Upper lobe of right lung (tissue), 1 donor: Measurements from ENCODE around the gene SLC26A9. TPM values are rescaled to one million over a fixed set of nuclear protein-coding genes. Genes with fewer than 3 reads are reported as not detected.

Source experiments
- ATAC-seq: fragments of 200-7000 bp; cut with Tn5 transposase; one replicate; pipeline ENCODE4 v1.9.1; 2020; ENCODE audit warnings: mild to moderate bottlenecking, moderate library complexity
- DNase-seq: peaks from one replicate; pipeline ENCODE4 v3.0.0-alpha.2; 2020
- H3K27ac ChIP-seq: fragments of 200-600 bp; one replicate; pipeline ENCODE4 v1.8.0; 2022
- H3K27me3 ChIP-seq: fragments of 200-600 bp; one replicate; pipeline ENCODE4 v1.8.0; 2022; ENCODE audit warnings: mild to moderate bottlenecking
- H3K36me3 ChIP-seq: fragments of 200-600 bp; one replicate; pipeline ENCODE4 v1.8.0; 2022
- H3K4me1 ChIP-seq: fragments of 200-600 bp; one replicate; pipeline ENCODE4 v1.8.0; 2022
- H3K4me3 ChIP-seq: fragments of 200-600 bp; one replicate; pipeline ENCODE4 v1.8.0; 2022; ENCODE audit warnings: mild to moderate bottlenecking
- H3K9me3 ChIP-seq: fragments of 200-600 bp; one replicate; pipeline ENCODE4 v1.8.0; 2022
- intact Hi-C: fragments of 100-400 bp; cut with DNase I; formaldehyde crosslinking; loops from one replicate; pipeline ENCODE4 v1.11.0; 2022
- total RNA-seq: library from RNA; stranded (reverse); fragmentation: NEBNext Ultra II Directional; extraction: Animal tissue kit (Norgen Biotek cat#: 25700); gene quantifications from one replicate; pipeline ENCODE4 v1.2.1, GENCODE V29; 2021
- TF ChIP-seq, protein P1 (sequence below): fragments of 200-600 bp; IDR thresholded peaks from one replicate; pipeline ENCODE4 v1.8.0; 2022; ENCODE audit warnings: antibody characterized with exemption
- donor health status: DM: no; HTN: yes; CAD: no; lungs with severe emphysema.

SLC26A9 gene
- total RNA-seq, 1 donor from 2014 or later = 21.7 TPM

DNA sequence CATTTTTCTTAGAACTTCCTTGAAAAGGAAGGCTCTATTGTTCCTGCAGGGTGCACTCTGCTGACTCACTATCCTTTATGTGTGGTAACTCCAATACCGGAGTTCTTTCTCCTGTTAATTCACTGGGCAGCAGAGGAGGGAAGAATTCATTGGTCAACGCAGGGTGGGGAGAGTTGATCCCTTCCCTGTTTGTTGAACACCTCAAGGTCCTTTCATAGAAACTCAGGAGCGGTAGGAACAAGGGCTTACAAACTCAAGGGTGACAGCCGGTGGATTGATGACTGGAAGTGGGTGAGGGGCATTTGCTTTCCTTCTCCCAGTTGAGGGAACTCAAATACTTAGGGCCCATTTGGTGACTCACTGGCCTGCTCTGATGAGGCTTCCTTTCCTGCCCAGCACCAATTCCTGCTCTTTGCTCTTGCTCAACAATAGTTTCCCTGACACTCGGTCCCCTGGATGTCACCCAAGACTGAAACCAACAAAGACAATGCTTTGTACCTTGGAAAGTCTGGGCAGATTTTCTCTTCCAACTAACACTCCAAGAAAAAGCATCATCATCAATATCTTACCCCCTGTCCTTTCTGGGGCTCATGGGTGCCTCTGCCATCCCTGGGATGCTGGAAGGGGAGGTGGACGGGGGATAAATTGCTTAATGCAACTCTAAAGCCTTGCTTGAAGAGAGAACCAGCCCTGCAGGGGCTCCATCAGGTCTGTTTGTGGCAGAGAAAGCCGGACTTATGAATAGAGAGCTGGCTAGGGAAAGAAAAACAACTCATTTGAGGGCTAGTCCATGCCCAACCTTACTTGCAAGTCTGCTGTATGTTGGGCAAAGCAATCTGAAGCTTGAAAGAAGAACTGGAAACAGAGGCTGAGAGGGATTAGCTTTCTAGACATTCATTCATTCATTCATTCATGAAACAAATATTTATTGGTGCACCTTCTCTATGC is 9.3 kb downstream of the SLC26A9 start:
- Histone ChIP-seq H3K36me3 (no peaks in the 10 kb centered on the region), H3K27me3 (no peaks in the 10 kb centered on the region), H3K4me3 (no peak overlapping the region), H3K27ac (peak overlapping the region; percentile 82), H3K9me3 (no peaks in the 10 kb centered on the region), H3K4me1 (peaks cover 17% of the 10 kb centered on the region)
- no peak for DNase-seq
- ATAC-seq = peak; percentile 61
- intact Hi-C loops = no loop called here
- TF ChIP-seq, protein P1, sequence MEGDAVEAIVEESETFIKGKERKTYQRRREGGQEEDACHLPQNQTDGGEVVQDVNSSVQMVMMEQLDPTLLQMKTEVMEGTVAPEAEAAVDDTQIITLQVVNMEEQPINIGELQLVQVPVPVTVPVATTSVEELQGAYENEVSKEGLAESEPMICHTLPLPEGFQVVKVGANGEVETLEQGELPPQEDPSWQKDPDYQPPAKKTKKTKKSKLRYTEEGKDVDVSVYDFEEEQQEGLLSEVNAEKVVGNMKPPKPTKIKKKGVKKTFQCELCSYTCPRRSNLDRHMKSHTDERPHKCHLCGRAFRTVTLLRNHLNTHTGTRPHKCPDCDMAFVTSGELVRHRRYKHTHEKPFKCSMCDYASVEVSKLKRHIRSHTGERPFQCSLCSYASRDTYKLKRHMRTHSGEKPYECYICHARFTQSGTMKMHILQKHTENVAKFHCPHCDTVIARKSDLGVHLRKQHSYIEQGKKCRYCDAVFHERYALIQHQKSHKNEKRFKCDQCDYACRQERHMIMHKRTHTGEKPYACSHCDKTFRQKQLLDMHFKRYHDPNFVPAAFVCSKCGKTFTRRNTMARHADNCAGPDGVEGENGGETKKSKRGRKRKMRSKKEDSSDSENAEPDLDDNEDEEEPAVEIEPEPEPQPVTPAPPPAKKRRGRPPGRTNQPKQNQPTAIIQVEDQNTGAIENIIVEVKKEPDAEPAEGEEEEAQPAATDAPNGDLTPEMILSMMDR = no peak

DNA sequence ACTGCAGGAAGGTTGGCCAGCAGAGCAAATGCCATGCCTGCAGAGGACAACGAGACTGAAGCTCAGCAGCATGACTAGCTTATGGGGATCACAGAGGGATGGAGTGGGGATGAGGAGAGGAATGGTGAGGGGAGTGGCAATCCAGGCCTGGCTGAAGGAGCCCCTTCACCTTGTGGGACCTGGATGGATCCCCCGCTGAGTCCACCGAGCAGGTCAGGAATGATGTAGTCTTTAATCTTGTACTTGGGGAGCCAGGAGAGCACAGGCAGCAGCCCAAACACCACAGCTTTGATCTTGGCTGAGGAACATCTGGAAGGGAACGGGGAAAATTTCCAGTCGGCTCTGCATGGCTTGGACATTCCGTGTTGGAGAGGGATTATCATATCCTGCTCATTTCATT is 10.5 kb downstream of the SLC26A9 start:
- peaks cover 17% of the 10 kb centered on the region for H3K4me1 ChIP-seq
- no peak overlapping the region for H3K27ac ChIP-seq

DNA sequence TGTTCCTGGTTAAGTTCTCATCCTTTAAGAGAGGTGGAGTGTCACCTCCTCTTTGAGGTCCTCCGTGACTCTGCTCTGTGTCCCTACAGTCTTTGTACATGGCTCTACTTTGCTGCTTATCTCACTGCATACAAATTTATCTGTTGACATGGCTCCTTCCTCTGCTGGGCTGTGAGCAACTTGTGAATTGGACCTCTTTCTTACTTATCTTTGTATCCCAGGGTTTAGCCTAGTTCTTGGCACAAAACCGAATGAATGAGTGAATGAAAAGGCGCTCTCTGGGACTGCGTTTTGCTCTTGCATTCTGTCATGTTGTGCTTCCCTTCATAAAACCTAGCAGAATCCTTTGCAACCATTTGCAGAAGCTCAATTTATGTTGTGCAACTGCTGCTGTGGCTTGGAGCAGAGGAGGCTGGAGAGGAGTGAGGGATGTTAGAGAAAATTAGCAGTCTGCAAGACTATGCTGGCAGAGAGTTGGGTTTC is 12.4 kb downstream of the SLC26A9 start:
- ATAC-seq (no peak), DNase-seq (no peak)
- Histone ChIP-seq H3K27ac (no peak overlapping the region), H3K9me3 (no peaks in the 10 kb centered on the region), H3K27me3 (no peaks in the 10 kb centered on the region), H3K4me3 (no peak overlapping the region), H3K36me3 (no peaks in the 10 kb centered on the region), H3K4me1 (peaks cover 17% of the 10 kb centered on the region)
- intact Hi-C loops = no loop called here
- TF ChIP-seq, protein P1 = no peak

More for the DNA sequence above, 10.5 kb downstream of the SLC26A9 start:
- DNase-seq (no peak), ATAC-seq (no peak)
- H3K36me3 ChIP-seq = no peaks in the 10 kb centered on the region
- TF ChIP-seq, protein P1 = no peak
- H3K9me3 ChIP-seq = no peaks in the 10 kb centered on the region
- intact Hi-C loops = no loop called here
- no peak overlapping the region for H3K4me3 ChIP-seq
- no peaks in the 10 kb centered on the region for H3K27me3 ChIP-seq

DNA sequence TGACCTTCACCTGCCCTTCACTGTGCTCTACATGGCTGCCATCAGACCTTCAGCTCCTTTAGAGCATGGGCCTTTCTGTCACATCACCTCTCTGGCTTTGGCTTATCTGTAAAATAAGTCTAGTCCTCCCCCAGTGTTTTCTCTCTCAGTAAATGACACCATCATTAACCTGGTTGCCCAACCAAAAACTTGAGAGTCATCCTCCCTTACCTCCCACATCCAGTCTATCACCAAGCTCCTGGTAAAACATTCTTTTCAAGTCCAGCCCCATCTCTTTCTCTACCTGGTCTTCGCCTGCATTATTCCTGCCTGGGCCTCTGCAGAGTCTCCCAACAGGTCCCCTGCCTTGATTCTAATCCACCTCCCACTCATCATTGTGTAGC is 13.1 kb downstream of the SLC26A9 start:
- Histone ChIP-seq H3K27ac (no peak overlapping the region), H3K9me3 (no peaks in the 10 kb centered on the region), H3K36me3 (no peaks in the 10 kb centered on the region), H3K4me1 (peaks cover 17% of the 10 kb centered on the region), H3K27me3 (no peaks in the 10 kb centered on the region), H3K4me3 (no peak overlapping the region)
- ATAC-seq (no peak), DNase-seq (no peak)
- TF ChIP-seq, protein P1 = no peak
- intact Hi-C loops = no loop called here

DNA sequence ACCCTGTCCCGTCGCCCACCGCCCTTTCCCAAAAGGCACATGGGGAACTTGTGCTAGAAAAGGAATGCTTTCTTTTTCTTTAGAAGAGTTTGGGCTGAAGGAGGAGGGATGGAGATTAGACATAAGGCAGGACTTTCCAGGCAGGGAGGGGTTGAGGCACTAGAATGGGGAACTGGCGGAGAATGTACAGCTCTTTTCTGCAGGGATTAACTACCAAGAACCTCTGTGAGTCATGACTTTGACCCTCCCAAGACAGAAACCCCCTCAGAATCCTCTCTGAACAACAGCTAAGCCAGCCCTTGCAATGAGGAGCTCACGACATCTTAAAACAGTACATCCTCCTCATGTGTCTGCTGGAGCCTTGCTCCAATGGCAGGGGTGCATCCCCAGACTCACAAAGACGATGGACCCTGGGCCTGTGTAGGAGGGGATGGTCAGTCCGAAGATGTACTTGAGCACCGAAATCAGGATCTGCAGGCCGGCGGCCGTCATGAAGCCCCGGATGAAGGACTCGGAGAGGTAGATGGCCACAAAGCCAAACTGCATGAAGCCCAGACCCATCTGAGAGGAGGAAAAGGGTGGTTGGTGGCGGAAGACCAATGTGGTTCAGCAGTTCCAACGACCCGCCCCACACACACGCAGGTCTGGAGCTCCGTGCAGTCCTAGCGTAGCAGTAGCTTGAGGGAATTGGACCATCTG is 13.6 kb downstream of the SLC26A9 start:
- intact Hi-C loops = no loop called here
- Histone ChIP-seq H3K27me3 (no peaks in the 10 kb centered on the region), H3K36me3 (no peaks in the 10 kb centered on the region), H3K4me1 (peaks cover 17% of the 10 kb centered on the region), H3K9me3 (no peaks in the 10 kb centered on the region), H3K27ac (no peak overlapping the region), H3K4me3 (no peak overlapping the region)
- TF ChIP-seq, protein P1 = no peak
- no peak for DNase-seq
- ATAC-seq = no peak
